HepG2 (cell line): ENCODE data around the gene KDM3A. TPM values are rescaled to one million over a fixed set of nuclear protein-coding genes. Genes with fewer than 3 reads are reported as not detected.

Source experiments
- FOXA1 ChIP-seq, 2 experiments: fragments of 450-650 bp in 1 of 2; sonication (generic) in 1 of 2; formaldehyde crosslinking in 1 of 2; IDR thresholded peaks; 2 replicates each; pipeline versions ENCODE4 v1.4.0 to v1.6.1; 2016 to 2020; ENCODE audit warnings: missing genetic modification reagents in 1 of 2
- GABPB1 ChIP-seq: IDR thresholded peaks from 2 replicates; pipeline ENCODE4 v1.6.1; 2016; ENCODE audit warnings: mild to moderate bottlenecking, missing genetic modification reagents, moderate library complexity, missing compliant biosample characterization
- GPN1 ChIP-seq: sonication (generic); formaldehyde crosslinking; IDR thresholded peaks from 2 replicates; pipeline ENCODE4 v1.5.1; 2020; ENCODE audit warnings: missing genetic modification reagents, borderline replicate concordance
- HMGA1 ChIP-seq: sonication (generic); formaldehyde crosslinking; conservative IDR thresholded peaks from 2 replicates; pipeline ENCODE4 v1.4.0; 2020; ENCODE audit warnings: missing genetic modification reagents
- KDM5A ChIP-seq: fragments of 200-600 bp; sonication (generic); IDR thresholded peaks from 2 replicates; pipeline ENCODE4 v1.7.0; 2018; ENCODE audit warnings: antibody characterized with exemption, mild to moderate bottlenecking, low read length, borderline replicate concordance
- LCORL ChIP-seq, 2 experiments: fragments of 450-650 bp in 1 of 2; sonication (generic) in 1 of 2; formaldehyde crosslinking in 1 of 2; IDR thresholded peaks; 2 replicates each; pipeline versions ENCODE4 v1.5.0 to v1.6.1; 2017 to 2020; ENCODE audit warnings: antibody characterized with exemption in 1 of 2, missing genetic modification reagents in 1 of 2
- MXI1 ChIP-seq: IDR thresholded peaks from 3 replicates; pipeline ENCODE4 v1.6.1; 2012; ENCODE audit warnings: low read depth, low read length, inconsistent platforms, borderline replicate concordance
- NFATC3 ChIP-seq: sonication (generic); formaldehyde crosslinking; IDR thresholded peaks from 2 replicates; pipeline ENCODE4 v1.5.1; 2020; ENCODE audit warnings: mild to moderate bottlenecking, missing genetic modification reagents
- NFKBIZ ChIP-seq: IDR thresholded peaks from 2 replicates; pipeline ENCODE4 v1.6.1; 2018; ENCODE audit warnings: missing genetic modification reagents, missing compliant biosample characterization
- POLR2A ChIP-seq, 2 experiments: IDR thresholded peaks; 2 replicates each; pipeline ENCODE4 v1.6.1; 2011; ENCODE audit warnings: low read depth in 2 of 2, low read length in 2 of 2, mild to moderate bottlenecking in 1 of 2, moderate library complexity in 1 of 2; ENCODE audit not compliant: insufficient read depth in 1 of 2
- POLR2G ChIP-seq: fragments of 200-400 bp; formaldehyde crosslinking; IDR thresholded peaks from 2 replicates; pipeline ENCODE4 v1.6.1; 2018; ENCODE audit warnings: mild to moderate bottlenecking, low read depth, low read length, moderate library complexity
- RARA ChIP-seq: IDR thresholded peaks from 2 replicates; pipeline ENCODE4 v1.6.1; 2016; ENCODE audit warnings: missing genetic modification reagents, missing compliant biosample characterization
- ZBTB7B ChIP-seq: sonication (generic); formaldehyde crosslinking; IDR thresholded peaks from 2 replicates; pipeline ENCODE4 v1.4.0; 2020; ENCODE audit warnings: missing genetic modification reagents
- ZC3H13 ChIP-seq: sonication (generic); formaldehyde crosslinking; IDR thresholded peaks from 2 replicates; pipeline ENCODE4 v1.8.1; 2023; ENCODE audit warnings: mild to moderate bottlenecking, missing genetic modification reagents, moderate library complexity
- ZNF430 ChIP-seq: sonication (generic); formaldehyde crosslinking; IDR thresholded peaks from 2 replicates; pipeline ENCODE4 v1.9.0; 2021; ENCODE audit warnings: mild to moderate bottlenecking, missing genetic modification reagents
- polyA plus RNA-seq, 8 experiments: library from polyadenylated mRNA; depleted of rRNA in 3 of 8; stranded (reverse) in 7 of 8; unstranded in 1 of 8; fragments of >200 nt; fragmentation: Illumina TruSeq in 4 of 8; extraction: Trizol in 4 of 8; gene quantifications; 2 replicates each; pipeline versions ENCODE4 v1.2.1 to v1.2.3, GENCODE V29; 2011 to 2016; ENCODE audit warnings: low read depth in 4 of 8, missing spikeins in 1 of 8, mixed read lengths in 1 of 8; ENCODE audit not compliant: insufficient read depth in 1 of 8
- total RNA-seq, 5 experiments: library from RNA; depleted of rRNA; stranded (reverse); fragments of >200 nt; fragmentation: Illumina TruSeq; extraction: Trizol; gene quantifications; 2 replicates each; pipeline ENCODE4 v1.2.3, GENCODE V29; 2016; ENCODE audit warnings: low read depth in 1 of 5
- TF ChIP-seq, protein P1 (sequence below): sonication (generic); formaldehyde crosslinking; IDR thresholded peaks from 2 replicates; pipeline ENCODE4 v1.4.0; 2020; ENCODE audit warnings: missing genetic modification reagents
- TF ChIP-seq, protein P2 (sequence below): IDR thresholded peaks from 2 replicates; pipeline ENCODE4 v1.6.1; 2016; ENCODE audit warnings: low read depth, control low read depth
- TF ChIP-seq, protein P3 (sequence below): IDR thresholded peaks from 2 replicates; pipeline ENCODE4 v1.6.1; 2016; ENCODE audit warnings: missing genetic modification reagents, missing compliant biosample characterization
- TF ChIP-seq, protein P4 (sequence below): sonication (generic); formaldehyde crosslinking; conservative IDR thresholded peaks from 2 replicates; pipeline ENCODE4 v1.8.1; 2023; ENCODE audit warnings: missing genetic modification reagents
- TF ChIP-seq, protein P5 (sequence below): conservative IDR thresholded peaks from 2 replicates; pipeline ENCODE4 v1.6.1; 2018; ENCODE audit warnings: missing genetic modification reagents
- TF ChIP-seq, protein P6 (sequence below): sonication (generic); IDR thresholded peaks from 2 replicates; pipeline ENCODE4 v1.6.1; 2016; ENCODE audit warnings: low read depth, borderline replicate concordance

The KDM3A gene
- total and polyA plus RNA-seq, 2 of the 13 experiments (the other 11 are each of a cell fraction or from before 2014, with no cell fraction given), result 21.0 to 70.2 TPM

DNA sequence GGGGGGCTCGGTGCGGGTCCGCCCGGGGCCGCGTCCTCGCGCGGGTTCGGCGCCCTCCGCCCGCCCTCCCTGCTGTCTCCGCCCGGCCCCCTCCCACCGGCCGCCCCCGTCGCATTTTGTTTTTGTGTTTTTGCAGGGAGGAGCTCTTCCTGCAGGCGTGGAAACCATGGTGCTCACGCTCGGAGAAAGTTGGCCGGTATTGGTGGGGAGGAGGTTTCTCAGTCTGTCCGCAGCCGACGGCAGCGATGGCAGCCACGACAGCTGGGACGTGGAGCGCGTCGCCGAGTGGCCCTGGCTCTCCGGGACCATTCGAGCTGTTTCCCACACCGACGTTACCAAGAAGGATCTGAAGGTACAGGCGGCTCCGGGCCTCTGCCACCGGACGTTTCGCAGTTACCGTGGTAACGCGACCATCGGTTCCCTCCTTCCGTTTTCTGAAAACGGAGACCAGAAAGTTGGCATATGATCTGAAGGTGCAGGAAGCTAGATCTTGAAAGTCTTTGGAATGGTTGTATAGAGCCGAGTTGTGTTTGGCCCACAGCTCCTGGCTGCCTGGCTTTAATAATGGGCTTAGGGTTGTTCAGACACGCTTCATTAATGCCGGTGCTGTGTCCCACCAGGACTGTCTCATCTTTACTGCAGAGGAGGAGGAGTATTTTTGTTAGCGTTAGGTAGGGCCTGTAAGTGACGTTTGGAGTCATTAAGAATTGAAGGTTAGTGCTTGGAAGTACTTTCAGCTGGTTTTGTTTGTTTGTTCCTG lies 891 bp downstream of the KDM3A start (continued):
- TF ChIP-seq, protein P1, sequence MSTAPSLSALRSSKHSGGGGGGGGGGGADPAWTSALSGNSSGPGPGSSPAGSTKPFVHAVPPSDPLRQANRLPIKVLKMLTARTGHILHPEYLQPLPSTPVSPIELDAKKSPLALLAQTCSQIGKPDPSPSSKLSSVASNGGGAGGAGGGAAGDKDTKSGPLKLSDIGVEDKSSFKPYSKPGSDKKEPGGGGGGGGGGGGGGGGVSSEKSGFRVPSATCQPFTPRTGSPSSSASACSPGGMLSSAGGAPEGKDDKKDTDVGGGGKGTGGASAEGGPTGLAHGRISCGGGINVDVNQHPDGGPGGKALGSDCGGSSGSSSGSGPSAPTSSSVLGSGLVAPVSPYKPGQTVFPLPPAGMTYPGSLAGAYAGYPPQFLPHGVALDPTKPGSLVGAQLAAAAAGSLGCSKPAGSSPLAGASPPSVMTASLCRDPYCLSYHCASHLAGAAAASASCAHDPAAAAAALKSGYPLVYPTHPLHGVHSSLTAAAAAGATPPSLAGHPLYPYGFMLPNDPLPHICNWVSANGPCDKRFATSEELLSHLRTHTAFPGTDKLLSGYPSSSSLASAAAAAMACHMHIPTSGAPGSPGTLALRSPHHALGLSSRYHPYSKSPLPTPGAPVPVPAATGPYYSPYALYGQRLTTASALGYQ, result 0 out of 2 replicates have a peak, but pooled peaks have one; percentile 44
- TF ChIP-seq HMGA1 (CRISPR knock-in tag) (no peak), NFKBIZ (CRISPR knock-in tag) (0 out of 2 replicates have a peak, but pooled peaks have one; percentile 57), NFATC3 (0 out of 2 replicates have a peak, but pooled peaks have one; percentile 67), FOXA1 (IDR thresholded peaks at IDR 0.05) (peak; percentile 8; the same call in 1 of the 2 replicates), FOXA1 (CRISPR knock-in tag; IDR thresholded peaks at IDR 0.05) (no peak), RARA (no peak), GABPB1 (CRISPR knock-in tag) (peak; percentile 58), POLR2G (peak; percentile 27; the same call in 1 of the 2 replicates), GPN1 (peak; percentile 67; the same call in 1 of the 2 replicates), MXI1 (0 out of 3 replicates have a peak, but pooled peaks have one; percentile 18), ZBTB7B (CRISPR knock-in tag) (peak; percentile 52; the same call in 1 of the 2 replicates), POLR2A (IDR thresholded peaks at IDR 0.05; ENCODE audit: insufficient read depth in 1 of 2, low read depth in 2 of 2, low read length in 2 of 2) (peak in 1 of 2 experiments; percentile 60; a peak in 1 of 4 replicates), ZC3H13 (CRISPR knock-in tag) (no peak), LCORL (IDR thresholded peaks at IDR 0.05) (no peak), LCORL (CRISPR knock-in tag; IDR thresholded peaks at IDR 0.05) (peak; percentile 21; the same call in 1 of the 2 replicates), KDM5A (peak; percentile 72; the same call in 1 of the 2 replicates), ZNF430 (0 out of 2 replicates have a peak, but pooled peaks have one; percentile 27)
- TF ChIP-seq, protein P2, sequence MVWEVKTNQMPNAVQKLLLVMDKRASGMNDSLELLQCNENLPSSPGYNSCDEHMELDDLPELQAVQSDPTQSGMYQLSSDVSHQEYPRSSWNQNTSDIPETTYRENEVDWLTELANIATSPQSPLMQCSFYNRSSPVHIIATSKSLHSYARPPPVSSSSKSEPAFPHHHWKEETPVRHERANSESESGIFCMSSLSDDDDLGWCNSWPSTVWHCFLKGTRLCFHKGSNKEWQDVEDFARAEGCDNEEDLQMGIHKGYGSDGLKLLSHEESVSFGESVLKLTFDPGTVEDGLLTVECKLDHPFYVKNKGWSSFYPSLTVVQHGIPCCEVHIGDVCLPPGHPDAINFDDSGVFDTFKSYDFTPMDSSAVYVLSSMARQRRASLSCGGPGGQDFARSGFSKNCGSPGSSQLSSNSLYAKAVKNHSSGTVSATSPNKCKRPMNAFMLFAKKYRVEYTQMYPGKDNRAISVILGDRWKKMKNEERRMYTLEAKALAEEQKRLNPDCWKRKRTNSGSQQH (CRISPR knock-in tag), result 0 out of 2 replicates have a peak, but pooled peaks have one; percentile 36
- TF ChIP-seq, protein P3, sequence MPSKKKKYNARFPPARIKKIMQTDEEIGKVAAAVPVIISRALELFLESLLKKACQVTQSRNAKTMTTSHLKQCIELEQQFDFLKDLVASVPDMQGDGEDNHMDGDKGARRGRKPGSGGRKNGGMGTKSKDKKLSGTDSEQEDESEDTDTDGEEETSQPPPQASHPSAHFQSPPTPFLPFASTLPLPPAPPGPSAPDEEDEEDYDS (CRISPR knock-in tag), result 0 out of 2 replicates have a peak, but pooled peaks have one; percentile 12
- TF ChIP-seq, protein P4, sequence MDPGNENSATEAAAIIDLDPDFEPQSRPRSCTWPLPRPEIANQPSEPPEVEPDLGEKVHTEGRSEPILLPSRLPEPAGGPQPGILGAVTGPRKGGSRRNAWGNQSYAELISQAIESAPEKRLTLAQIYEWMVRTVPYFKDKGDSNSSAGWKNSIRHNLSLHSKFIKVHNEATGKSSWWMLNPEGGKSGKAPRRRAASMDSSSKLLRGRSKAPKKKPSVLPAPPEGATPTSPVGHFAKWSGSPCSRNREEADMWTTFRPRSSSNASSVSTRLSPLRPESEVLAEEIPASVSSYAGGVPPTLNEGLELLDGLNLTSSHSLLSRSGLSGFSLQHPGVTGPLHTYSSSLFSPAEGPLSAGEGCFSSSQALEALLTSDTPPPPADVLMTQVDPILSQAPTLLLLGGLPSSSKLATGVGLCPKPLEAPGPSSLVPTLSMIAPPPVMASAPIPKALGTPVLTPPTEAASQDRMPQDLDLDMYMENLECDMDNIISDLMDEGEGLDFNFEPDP (CRISPR knock-in tag), result 0 out of 2 replicates have a peak, but pooled peaks have one; percentile 3
- TF ChIP-seq, protein P5, sequence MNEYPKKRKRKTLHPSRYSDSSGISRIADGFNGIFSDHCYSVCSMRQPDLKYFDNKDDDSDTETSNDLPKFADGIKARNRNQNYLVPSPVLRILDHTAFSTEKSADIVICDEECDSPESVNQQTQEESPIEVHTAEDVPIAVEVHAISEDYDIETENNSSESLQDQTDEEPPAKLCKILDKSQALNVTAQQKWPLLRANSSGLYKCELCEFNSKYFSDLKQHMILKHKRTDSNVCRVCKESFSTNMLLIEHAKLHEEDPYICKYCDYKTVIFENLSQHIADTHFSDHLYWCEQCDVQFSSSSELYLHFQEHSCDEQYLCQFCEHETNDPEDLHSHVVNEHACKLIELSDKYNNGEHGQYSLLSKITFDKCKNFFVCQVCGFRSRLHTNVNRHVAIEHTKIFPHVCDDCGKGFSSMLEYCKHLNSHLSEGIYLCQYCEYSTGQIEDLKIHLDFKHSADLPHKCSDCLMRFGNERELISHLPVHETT, result no peak
- TF ChIP-seq, protein P6, sequence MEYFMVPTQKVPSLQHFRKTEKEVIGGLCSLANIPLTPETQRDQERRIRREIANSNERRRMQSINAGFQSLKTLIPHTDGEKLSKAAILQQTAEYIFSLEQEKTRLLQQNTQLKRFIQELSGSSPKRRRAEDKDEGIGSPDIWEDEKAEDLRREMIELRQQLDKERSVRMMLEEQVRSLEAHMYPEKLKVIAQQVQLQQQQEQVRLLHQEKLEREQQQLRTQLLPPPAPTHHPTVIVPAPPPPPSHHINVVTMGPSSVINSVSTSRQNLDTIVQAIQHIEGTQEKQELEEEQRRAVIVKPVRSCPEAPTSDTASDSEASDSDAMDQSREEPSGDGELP, result peak; percentile 18; the same call in 1 of the 2 replicates
